NCI-H2029 treated with DMSO at 0.1 percent for 48 hours (cell line): Measurements from ENCODE around the gene WRNIP1.
"Not testable (repeated sequence)": the region's sequence is repeated elsewhere in the genome, so short reads cannot be mapped to it uniquely, and the experiment has no call there.

ENCODE experiments used
- DNase-seq: peaks from one replicate; lab custom pipeline; 2025; lab: John Stamatoyannopoulos, UW

The WRNIP1 gene

GRCh38 chr6:2786269-2786668 is 21.1 kb downstream of the WRNIP1 start:
- DNase-seq = no peak

- peak; percentile 56 for DNase-seq
These were observed 25.6 kb downstream of the WRNIP1 start for GRCh38 chr6:2790588-2791449.

- DNase-seq = no peak
These were observed 26.3 kb downstream of the WRNIP1 start for GRCh38 chr6:2791450-2791974.

- no peak for DNase-seq
These were observed 27.3 kb downstream of the WRNIP1 start for GRCh38 chr6:2792330-2793110.

GRCh38 chr6:2793534-2794151 is 28.4 kb downstream of the WRNIP1 start:
- no peak for DNase-seq

- DNase-seq = no peak
These were observed 29.1 kb downstream of the WRNIP1 start for GRCh38 chr6:2794171-2794730.

GRCh38 chr6:2795162-2795561 is 30.0 kb downstream of the WRNIP1 start:
- no peak for DNase-seq

- DNase-seq = no peak
These were observed 30.8 kb downstream of the WRNIP1 start for GRCh38 chr6:2795956-2796355.

- no peak for DNase-seq
These were observed 31.7 kb downstream of the WRNIP1 start for GRCh38 chr6:2796861-2797260.

- DNase-seq = no peak
These were observed 32.4 kb downstream of the WRNIP1 start for GRCh38 chr6:2797564-2798031.

GRCh38 chr6:2798586-2799134 is 33.5 kb downstream of the WRNIP1 start:
- DNase-seq = no peak

GRCh38 chr6:2799936-2800527 is 34.8 kb downstream of the WRNIP1 start:
- DNase-seq = no peak

- no peak for DNase-seq
These were observed 35.5 kb downstream of the WRNIP1 start for GRCh38 chr6:2800552-2801316.

- not testable (repeated sequence) for DNase-seq
These were observed 36.5 kb downstream of the WRNIP1 start for GRCh38 chr6:2801687-2802086.

GRCh38 chr6:2802521-2803060 is 37.4 kb downstream of the WRNIP1 start:
- DNase-seq = no peak

- DNase-seq = no peak
These were observed 38.7 kb downstream of the WRNIP1 start for GRCh38 chr6:2803731-2804429.

GRCh38 chr6:2804516-2804915 is 39.3 kb downstream of the WRNIP1 start:
- no peak for DNase-seq

- DNase-seq = no peak
These were observed 39.8 kb downstream of the WRNIP1 start for GRCh38 chr6:2805031-2805430.

- DNase-seq = no peak
These were observed 41.5 kb downstream of the WRNIP1 start for GRCh38 chr6:2806644-2807043.
